ENCODE measurements around the gene ADH6. TPM values are rescaled to one million over a fixed set of nuclear protein-coding genes. Genes with fewer than 3 reads are reported as not detected.
"Not testable (repeated sequence)": the region's sequence is repeated elsewhere in the genome, so short reads cannot be mapped to it uniquely, and the experiment has no call there.

The ADH6 gene
- total RNA-seq, 1 experiment from 2014 or later, result not detected

- no peak for DNase-seq (ENCODE audit: low read depth)
Observed at GRCh38 chr4:99190336-99190735, 28.7 kb downstream of the ADH6 start.

DNA sequence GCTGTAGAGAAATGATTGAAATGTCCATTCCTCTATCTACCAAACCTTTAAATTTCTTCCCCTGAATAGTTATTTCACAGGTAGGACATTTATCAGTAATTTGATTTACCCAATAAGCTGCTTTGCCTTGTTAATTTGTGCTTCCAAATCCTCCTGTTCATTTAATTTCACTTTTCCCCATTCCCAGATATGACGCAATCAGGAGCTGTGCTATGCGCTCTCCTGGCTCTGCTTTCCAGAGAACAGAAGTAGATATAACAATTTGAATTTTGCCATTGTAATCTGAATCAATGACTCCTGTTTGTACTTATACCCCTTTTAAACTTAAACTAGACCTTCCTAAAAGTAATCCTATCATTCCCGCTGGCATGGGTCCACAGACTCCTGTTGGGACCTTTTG, 29.1 kb downstream of the ADH6 start:
- not testable (repeated sequence) for DNase-seq (ENCODE audit: low read depth)

DNA sequence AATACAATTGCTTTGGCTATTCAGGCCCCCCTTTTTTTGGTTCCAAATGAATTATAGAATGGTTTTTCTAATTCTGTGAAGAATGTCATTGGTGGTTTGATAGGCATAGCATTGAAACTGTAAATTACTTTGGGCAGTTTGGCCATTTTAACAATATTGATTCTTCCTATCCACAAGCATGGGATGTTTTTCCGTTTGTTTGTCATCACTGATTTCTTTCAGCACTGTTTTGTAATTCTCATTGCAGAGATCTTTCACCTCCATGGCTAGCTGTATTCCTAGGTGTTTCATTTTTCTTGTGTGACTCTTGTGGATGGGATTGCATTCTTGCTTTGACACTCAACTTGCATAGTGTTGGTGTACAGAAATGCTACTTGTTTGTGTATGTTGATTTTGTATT, 33.0 kb downstream of the ADH6 start:
- DNase-seq (ENCODE audit: low read depth), result no peak

DNA sequence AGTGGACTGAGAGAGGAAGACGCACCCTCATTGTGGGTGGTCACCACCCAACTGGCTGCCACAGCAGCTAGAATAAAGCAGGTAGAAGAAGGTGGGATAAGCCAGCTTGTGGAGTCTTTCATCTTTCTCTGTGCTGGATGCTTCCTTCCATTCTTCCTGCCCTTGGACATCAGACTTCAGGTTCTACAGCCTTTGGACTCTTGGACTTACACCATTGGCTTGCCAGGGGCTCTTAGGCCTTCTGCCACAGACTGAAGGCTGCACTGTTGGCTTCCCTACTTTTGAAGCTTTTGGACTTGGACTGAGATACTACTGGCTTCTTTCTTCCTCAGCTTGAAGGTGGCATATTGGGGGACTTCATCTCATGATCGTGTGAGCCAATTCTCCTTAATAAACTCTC, 33.5 kb downstream of the ADH6 start:
- no peak for DNase-seq (ENCODE audit: low read depth)

GRCh38 chr4:99180382-99181070, 38.5 kb downstream of the ADH6 start:
- DNase-seq (ENCODE audit: low read depth), result no peak

DNA sequence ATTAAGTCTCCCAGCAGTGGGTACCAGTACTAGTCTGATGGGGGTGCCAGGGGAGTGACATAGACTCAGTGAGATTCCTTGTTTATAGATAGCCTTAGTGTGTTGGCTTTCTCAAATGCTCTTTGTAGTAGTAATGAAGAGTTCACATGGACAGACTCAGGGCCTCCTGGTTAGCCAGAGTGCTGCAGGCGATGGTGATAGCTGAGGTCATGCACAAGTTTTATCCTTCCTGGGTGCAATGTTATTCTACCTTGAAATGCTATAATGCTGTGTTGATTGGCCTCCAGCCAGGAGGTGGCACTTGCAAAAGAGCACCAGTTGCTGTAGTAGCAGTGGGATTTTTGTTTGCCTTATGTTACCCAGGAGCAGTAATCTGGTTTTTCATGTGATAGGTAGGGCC, 39.4 kb downstream of the ADH6 start:
- DNase-seq (ENCODE audit: low read depth), result no peak

- no peak for DNase-seq (ENCODE audit: low read depth)
Observed at GRCh38 chr4:99179178-99179577, 39.9 kb downstream of the ADH6 start.

DNA sequence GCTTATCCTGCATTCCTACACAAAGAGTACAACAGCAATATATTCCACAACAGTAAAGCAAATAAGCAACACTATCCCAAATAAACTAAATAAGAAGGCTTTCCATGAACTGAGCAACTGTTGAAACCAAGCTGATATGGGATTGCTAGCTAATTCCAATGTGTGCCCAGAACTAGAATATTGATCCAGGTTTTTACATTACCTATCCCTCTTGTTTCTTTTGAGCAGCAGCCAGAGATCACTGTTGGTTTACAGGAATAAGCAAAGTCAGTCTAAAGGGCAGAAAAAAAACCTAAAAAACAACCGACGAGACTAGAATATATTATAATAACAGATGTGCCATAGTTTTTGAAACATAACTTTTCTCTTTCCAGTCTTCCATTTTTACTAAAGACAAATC, 52.5 kb downstream of the ADH6 start:
- no peak for DNase-seq (ENCODE audit: low read depth)

GRCh38 chr4:99165978-99166377, 53.1 kb downstream of the ADH6 start:
- no peak for DNase-seq (ENCODE audit: low read depth)

DNA sequence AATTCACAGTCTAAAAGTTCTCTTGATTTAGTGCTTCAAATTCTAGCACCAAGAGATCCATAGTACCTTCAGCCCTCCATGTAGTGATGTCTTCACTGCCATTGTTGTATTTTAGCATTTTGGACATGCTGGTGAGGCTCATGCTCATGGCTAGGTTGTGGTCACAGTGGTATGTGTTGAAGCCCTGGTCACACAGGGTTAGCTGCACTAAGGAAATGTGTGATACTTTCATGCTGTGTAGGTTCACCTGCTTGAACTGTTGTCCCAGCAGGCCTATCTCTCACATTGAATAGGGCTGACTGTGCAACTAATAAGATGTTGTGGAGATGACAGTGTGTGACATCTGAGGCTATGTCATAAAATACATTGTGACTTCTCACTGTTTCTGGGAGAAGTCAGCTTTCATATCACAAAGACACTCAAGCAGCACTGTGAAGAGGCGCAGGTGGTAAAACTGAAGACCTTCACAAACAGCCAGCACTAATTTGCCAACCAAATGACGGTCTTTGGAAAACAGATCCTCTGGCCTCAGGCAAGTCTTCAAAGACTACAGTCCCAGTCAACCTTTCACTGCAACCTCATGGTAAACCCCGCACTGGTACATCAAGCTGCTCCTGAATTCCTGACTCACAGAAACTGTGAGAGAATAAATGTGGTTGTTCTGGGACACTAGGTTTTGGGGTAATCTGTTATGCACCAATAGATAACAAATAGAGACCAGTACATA, 57.5 kb downstream of the ADH6 start:
- no peak for DNase-seq (ENCODE audit: low read depth)

DNA sequence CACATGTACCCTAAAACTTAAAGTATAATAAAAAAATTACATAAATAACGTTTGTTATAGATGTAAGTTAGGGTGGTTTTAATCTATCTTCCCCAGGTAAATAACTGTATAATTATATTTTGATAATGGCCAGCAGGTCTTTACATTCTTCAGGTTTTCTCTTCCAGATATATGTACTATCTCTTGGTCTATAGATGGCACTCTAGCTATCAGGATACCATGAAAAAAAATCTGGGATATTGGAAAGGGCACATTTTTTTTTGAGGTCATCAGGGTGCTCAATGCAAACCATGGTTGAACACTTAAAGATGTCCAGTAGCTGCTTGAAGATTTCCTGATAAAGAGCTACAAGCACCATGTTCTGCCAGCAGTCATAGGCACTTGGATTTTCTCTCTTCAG, 59.3 kb downstream of the ADH6 start:
- DNase-seq (ENCODE audit: low read depth), result no peak

- DNase-seq (ENCODE audit: low read depth), result no peak
Observed at GRCh38 chr4:99157478-99157935, 61.5 kb downstream of the ADH6 start.

- no peak for DNase-seq (ENCODE audit: low read depth)
Observed at GRCh38 chr4:99156992-99157391, 62.1 kb downstream of the ADH6 start.

DNA sequence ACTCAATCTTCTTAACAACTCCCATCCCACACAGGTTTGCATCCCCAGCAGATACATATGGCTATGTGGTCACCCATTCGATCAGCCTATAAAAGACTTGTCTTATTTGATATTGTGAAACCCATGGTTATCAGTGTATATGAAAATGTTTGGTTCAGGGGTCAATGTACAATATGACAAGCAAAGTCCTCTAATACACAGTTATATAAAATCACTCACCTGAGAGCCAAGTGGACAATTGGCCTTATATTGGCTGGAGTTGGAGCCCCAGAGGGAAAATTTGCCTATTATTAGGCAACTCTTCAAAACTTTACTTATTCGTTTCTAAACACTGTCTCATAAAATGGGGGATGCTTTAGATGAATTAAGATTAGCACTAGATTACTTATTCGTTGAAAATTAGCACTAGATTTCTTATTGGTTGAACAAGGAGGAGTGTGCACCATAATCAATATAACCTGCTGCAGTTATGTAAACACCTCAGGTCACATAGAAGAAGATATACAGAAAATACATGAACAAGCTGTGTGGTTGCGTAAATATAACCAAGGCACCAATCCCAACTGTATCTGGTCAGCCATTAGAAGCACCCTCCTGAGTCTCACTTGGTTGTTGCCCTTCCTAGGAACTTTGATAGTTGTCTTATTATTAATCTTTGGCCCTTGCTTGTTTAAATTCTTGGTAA, 64.2 kb downstream of the ADH6 start:
- DNase-seq (ENCODE audit: low read depth), result no peak

Other genes starting within 250 kb of the ADH6 start
- gene METAP1, start 223.5 kb downstream of the ADH6 start, total RNA-seq (2014; rRNA removed; shearing (Covaris generic)), result 34.9 and 54.3 TPM in 2 replicates
- 78.8 and 92.2 TPM in 2 replicates for gene ADH5, start 130.5 kb downstream of the ADH6 start, total RNA-seq (2014; rRNA removed; shearing (Covaris generic))
- not detected in 2 replicates for gene ADH4, start 74.9 kb downstream of the ADH6 start, total RNA-seq (2014; rRNA removed; shearing (Covaris generic))
- not detected in 2 replicates for gene ADH1A, start 71.7 kb upstream of the ADH6 start, total RNA-seq (2014; rRNA removed; shearing (Covaris generic))
- gene ADH1B, start 102.2 kb upstream of the ADH6 start, total RNA-seq (2014; rRNA removed; shearing (Covaris generic)), result not detected in 2 replicates
- gene ADH1C, start 133.5 kb upstream of the ADH6 start, total RNA-seq (2014; rRNA removed; shearing (Covaris generic)), result not detected in 2 replicates
- gene ADH7, start 216.1 kb upstream of the ADH6 start, total RNA-seq (2014; rRNA removed; shearing (Covaris generic)), result not detected in 2 replicates

All from Daoy (cell line).